Measurements from ENCODE around the gene DDIAS.

The DDIAS gene

DNA sequence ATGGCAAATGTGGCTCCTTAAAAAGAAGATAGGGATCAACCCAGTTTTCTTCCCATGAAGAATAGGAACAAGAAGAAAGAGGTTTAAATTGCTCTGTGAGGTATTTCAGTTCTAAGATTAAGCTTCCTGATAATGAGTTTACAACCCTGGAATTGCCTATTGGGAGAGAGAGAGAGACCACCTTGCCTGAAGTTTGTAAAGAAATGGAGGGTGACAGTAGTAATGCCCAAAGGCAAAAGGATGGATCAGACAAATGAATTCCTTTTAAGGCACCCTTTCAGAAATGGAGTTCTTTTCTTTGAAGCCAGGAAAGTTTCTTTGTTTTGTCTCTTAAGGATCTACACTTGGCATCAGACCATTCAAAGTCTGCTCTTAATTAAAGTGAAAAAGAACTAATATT lies 74.3 kb downstream of the DDIAS start:
- no peak for DNase-seq
- Histone ChIP-seq H3K9ac (ENCODE audit: low read length) (no peak overlapping the region), H4K91ac (ENCODE audit: low read length) (no peak overlapping the region)

DNA sequence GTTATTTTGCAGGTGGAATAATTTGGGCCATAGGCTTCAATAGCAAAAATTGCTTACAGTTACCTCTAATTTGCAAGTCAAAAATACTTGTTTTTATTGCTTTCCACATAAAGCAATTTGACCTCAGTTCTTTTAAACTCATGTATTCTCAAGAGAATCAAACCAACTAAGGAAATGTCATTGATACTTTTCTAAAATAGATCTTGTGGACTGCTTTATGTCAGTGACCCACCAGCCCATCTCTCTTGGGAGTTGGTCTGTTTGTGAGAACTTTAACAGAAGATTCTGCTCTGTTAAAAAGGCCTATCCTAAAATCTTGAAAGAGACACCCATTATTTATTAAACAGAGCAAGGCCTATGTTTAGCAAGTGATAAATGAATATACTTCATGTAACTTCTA lies 75.2 kb downstream of the DDIAS start:
- Histone ChIP-seq H3K36me3 (ENCODE audit: control insufficient read depth in 1 of 2, insufficient read depth in 2 of 2, low read depth in 1 of 2, low read length in 2 of 2) (peaks cover 3 to 10% of the 10 kb centered on the region in 2 experiments), H4K8ac (ENCODE audit: low read length) (no peak overlapping the region), H2BK12ac (ENCODE audit: low read length in 2 of 2) (no peak overlapping the region), H2AK5ac (ENCODE audit: low read length, severe bottlenecking) (no peak overlapping the region), H3K18ac (ENCODE audit: low read depth in 1 of 2, low read length in 2 of 2) (no peak overlapping the region), H3K9me3 (ENCODE audit: control insufficient read depth, low read length) (no peaks in the 10 kb centered on the region), H3K4ac (ENCODE audit: low read depth in 1 of 2, low read length in 2 of 2) (no peak overlapping the region), H3K27me3 (ENCODE audit: control insufficient read depth in 1 of 2, insufficient read depth in 1 of 2, low read length in 2 of 2) (no peaks in the 10 kb centered on the region), H3K27ac (ENCODE audit: low read length, poor library complexity, severe bottlenecking) (no peak overlapping the region), H2BK15ac (ENCODE audit: low read depth, poor library complexity, severe bottlenecking) (no peak overlapping the region), H2BK120ac (ENCODE audit: low read depth, low read length) (no peak overlapping the region), H2BK5ac (ENCODE audit: low read depth, low read length, poor library complexity, severe bottlenecking) (no peak overlapping the region), H3K4me2 (ENCODE audit: low read length, poor library complexity, severe bottlenecking) (no peak overlapping the region), H3K4me3 (ENCODE audit: insufficient read depth in 1 of 2, low read depth in 1 of 2, low read length in 2 of 2) (no peak overlapping the region), H3K23ac (ENCODE audit: low read length in 2 of 2) (no peak overlapping the region), H3K79me1 (replicated peaks; ENCODE audit: low read length, poor library complexity, severe bottlenecking) (no peaks in the 10 kb centered on the region), H4K91ac (ENCODE audit: low read length) (no peak overlapping the region), H3K4me1 (ENCODE audit: control insufficient read depth, insufficient read depth, low read depth, low read length) (no peaks in the 10 kb centered on the region), H2AFZ (ENCODE audit: low read depth, low read length) (no peak overlapping the region), H3K9ac (ENCODE audit: low read length) (no peak overlapping the region), H3K14ac (ENCODE audit: low read length in 2 of 2) (no peak overlapping the region)
- DNase-seq, result no peak

More for the DNA sequence above, 74.3 kb downstream of the DDIAS start:
- H2BK12ac ChIP-seq (ENCODE audit: low read length in 2 of 2), result no peak overlapping the region
- no peak overlapping the region for H3K4me2 ChIP-seq (ENCODE audit: low read length, poor library complexity, severe bottlenecking)
- no peaks in the 10 kb centered on the region for H3K79me1 ChIP-seq (replicated peaks; ENCODE audit: low read length, poor library complexity, severe bottlenecking)
- H3K27ac ChIP-seq (ENCODE audit: low read length, poor library complexity, severe bottlenecking), result no peak overlapping the region
- H2BK120ac ChIP-seq (ENCODE audit: low read depth, low read length), result no peak overlapping the region
- no peaks in the 10 kb centered on the region for H3K9me3 ChIP-seq (ENCODE audit: control insufficient read depth, low read length)
- H2BK15ac ChIP-seq (ENCODE audit: low read depth, poor library complexity, severe bottlenecking), result no peak overlapping the region
- H3K36me3 ChIP-seq (ENCODE audit: control insufficient read depth in 1 of 2, insufficient read depth in 2 of 2, low read depth in 1 of 2, low read length in 2 of 2), result peaks cover 0 to 1% of the 10 kb centered on the region in 2 experiments
- H3K4me3 ChIP-seq (ENCODE audit: insufficient read depth in 1 of 2, low read depth in 1 of 2, low read length in 2 of 2), result no peak overlapping the region
- peaks cover under 1% of the 10 kb centered on the region for H3K4me1 ChIP-seq (ENCODE audit: control insufficient read depth, insufficient read depth, low read depth, low read length)
- no peak overlapping the region for H4K8ac ChIP-seq (ENCODE audit: low read length)
- H3K27me3 ChIP-seq (ENCODE audit: control insufficient read depth in 1 of 2, insufficient read depth in 1 of 2, low read length in 2 of 2), result no peaks in the 10 kb centered on the region
- H2AFZ ChIP-seq (ENCODE audit: low read depth, low read length), result no peak overlapping the region
- H2AK5ac ChIP-seq (ENCODE audit: low read length, severe bottlenecking), result no peak overlapping the region
- no peak overlapping the region for H3K4ac ChIP-seq (ENCODE audit: low read depth in 1 of 2, low read length in 2 of 2)
- no peak overlapping the region for H3K18ac ChIP-seq (ENCODE audit: low read depth in 1 of 2, low read length in 2 of 2)
- no peak overlapping the region for H2BK5ac ChIP-seq (ENCODE audit: low read depth, low read length, poor library complexity, severe bottlenecking)
- no peak overlapping the region for H3K23ac ChIP-seq (ENCODE audit: low read length in 2 of 2)
- no peak overlapping the region for H3K14ac ChIP-seq (ENCODE audit: low read length in 2 of 2)

DNA sequence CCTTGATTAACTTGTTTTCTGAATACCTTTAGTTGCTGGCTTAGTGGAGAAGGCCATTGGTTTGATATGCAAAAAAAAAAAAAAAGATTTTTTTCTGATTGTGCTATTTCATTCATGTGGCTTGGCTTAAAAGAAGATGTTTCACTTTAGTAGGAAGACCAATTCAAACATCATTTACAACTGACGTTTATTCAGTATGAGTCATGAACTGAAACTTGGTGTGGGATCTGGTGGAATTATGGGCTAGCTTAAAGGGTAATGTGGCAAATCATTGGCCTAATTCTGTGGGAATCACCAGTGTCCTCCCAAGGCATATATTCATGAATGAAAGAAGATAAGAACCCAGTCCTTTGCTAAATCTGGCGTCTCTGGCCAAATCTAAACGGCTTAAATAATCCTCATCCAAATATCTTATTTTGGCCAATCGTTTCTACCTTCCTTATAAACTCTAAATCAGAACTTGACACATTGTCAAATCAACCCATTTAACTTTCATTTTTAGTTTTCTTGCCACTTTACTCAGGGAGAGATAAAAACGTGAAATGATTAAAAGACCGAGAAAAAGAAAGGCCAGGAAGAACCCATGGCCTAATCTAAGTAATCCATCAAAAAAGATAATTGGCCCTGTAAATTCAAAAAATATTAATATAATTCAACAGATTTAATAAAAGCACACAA lies 77.0 kb downstream of the DDIAS start:
- 92% methylated on average over 4 of the region's 6 CpGs for WGBS
- H2BK120ac ChIP-seq (ENCODE audit: low read depth, low read length), result no peak overlapping the region
- H3K79me1 ChIP-seq (replicated peaks; ENCODE audit: low read length, poor library complexity, severe bottlenecking), result no peaks in the 10 kb centered on the region
- no peak overlapping the region for H3K14ac ChIP-seq (ENCODE audit: low read length in 2 of 2)
- H2BK12ac ChIP-seq (ENCODE audit: low read length in 2 of 2), result no peak overlapping the region
- DNase-seq, result peak; percentile 72
- H3K18ac ChIP-seq (ENCODE audit: low read depth in 1 of 2, low read length in 2 of 2), result no peak overlapping the region
- no peak overlapping the region for H3K4me3 ChIP-seq (ENCODE audit: insufficient read depth in 1 of 2, low read depth in 1 of 2, low read length in 2 of 2)
- no peak overlapping the region for H3K9ac ChIP-seq (ENCODE audit: low read length)
- H3K4me1 ChIP-seq (ENCODE audit: control insufficient read depth, insufficient read depth, low read depth, low read length), result peaks cover 2% of the 10 kb centered on the region
- no peak overlapping the region for H2BK5ac ChIP-seq (ENCODE audit: low read depth, low read length, poor library complexity, severe bottlenecking)
- H2BK15ac ChIP-seq (ENCODE audit: low read depth, poor library complexity, severe bottlenecking), result no peak overlapping the region
- H3K27me3 ChIP-seq (ENCODE audit: control insufficient read depth in 1 of 2, insufficient read depth in 1 of 2, low read length in 2 of 2), result no peaks in the 10 kb centered on the region
- no peak overlapping the region for H3K4ac ChIP-seq (ENCODE audit: low read depth in 1 of 2, low read length in 2 of 2)
- H3K23ac ChIP-seq (ENCODE audit: low read length in 2 of 2), result no peak overlapping the region
- H4K8ac ChIP-seq (ENCODE audit: low read length), result no peak overlapping the region
- no peak overlapping the region for H3K4me2 ChIP-seq (ENCODE audit: low read length, poor library complexity, severe bottlenecking)
- H3K27ac ChIP-seq (ENCODE audit: low read length, poor library complexity, severe bottlenecking), result no peak overlapping the region
- no peak overlapping the region for H2AK5ac ChIP-seq (ENCODE audit: low read length, severe bottlenecking)
- H2AFZ ChIP-seq (ENCODE audit: low read depth, low read length), result no peak overlapping the region
- H3K9me3 ChIP-seq (ENCODE audit: control insufficient read depth, low read length), result no peaks in the 10 kb centered on the region
- peaks cover 5 to 18% of the 10 kb centered on the region in 2 experiments for H3K36me3 ChIP-seq (ENCODE audit: control insufficient read depth in 1 of 2, insufficient read depth in 2 of 2, low read depth in 1 of 2, low read length in 2 of 2)
- H4K91ac ChIP-seq (ENCODE audit: low read length), result no peak overlapping the region

DNA sequence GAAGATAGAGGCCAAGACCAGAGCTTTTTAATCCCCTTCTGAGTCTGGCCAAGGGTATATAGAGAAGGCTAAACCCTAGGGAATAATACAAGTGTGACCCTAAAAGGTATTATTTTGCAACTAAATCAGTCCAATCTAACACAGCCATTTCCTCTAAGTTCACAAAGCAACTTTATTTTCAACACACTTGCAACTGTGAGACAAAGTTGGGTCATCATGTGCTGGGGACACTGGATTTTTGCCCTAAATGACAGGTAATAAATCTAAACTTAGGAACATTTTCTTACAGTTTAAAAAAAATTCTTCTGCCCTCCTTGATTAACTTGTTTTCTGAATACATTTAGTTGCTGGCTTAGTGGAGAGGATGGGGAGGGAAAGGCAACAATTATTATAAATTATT lies 78.3 kb downstream of the DDIAS start:
- Histone ChIP-seq H3K4me2 (ENCODE audit: low read length, poor library complexity, severe bottlenecking) (no peak overlapping the region), H3K36me3 (ENCODE audit: control insufficient read depth in 1 of 2, insufficient read depth in 2 of 2, low read depth in 1 of 2, low read length in 2 of 2) (peaks cover 5 to 30% of the 10 kb centered on the region in 2 experiments), H2AFZ (ENCODE audit: low read depth, low read length) (no peak overlapping the region), H3K79me1 (replicated peaks; ENCODE audit: low read length, poor library complexity, severe bottlenecking) (no peaks in the 10 kb centered on the region), H3K9ac (ENCODE audit: low read length) (peak overlapping the region; percentile 50), H3K18ac (ENCODE audit: low read depth in 1 of 2, low read length in 2 of 2) (no peak overlapping the region), H2AK5ac (ENCODE audit: low read length, severe bottlenecking) (peak overlapping the region; percentile 61), H4K8ac (ENCODE audit: low read length) (no peak overlapping the region), H2BK120ac (ENCODE audit: low read depth, low read length) (no peak overlapping the region), H2BK15ac (ENCODE audit: low read depth, poor library complexity, severe bottlenecking) (no peak overlapping the region), H3K4me1 (ENCODE audit: control insufficient read depth, insufficient read depth, low read depth, low read length) (peaks cover 2% of the 10 kb centered on the region), H3K23ac (ENCODE audit: low read length in 2 of 2) (no peak overlapping the region), H2BK5ac (ENCODE audit: low read depth, low read length, poor library complexity, severe bottlenecking) (no peak overlapping the region), H4K91ac (ENCODE audit: low read length) (no peak overlapping the region), H3K4me3 (ENCODE audit: insufficient read depth in 1 of 2, low read depth in 1 of 2, low read length in 2 of 2) (no peak overlapping the region), H3K27ac (ENCODE audit: low read length, poor library complexity, severe bottlenecking) (peak overlapping the region; percentile 84), H3K14ac (ENCODE audit: low read length in 2 of 2) (no peak overlapping the region), H3K9me3 (ENCODE audit: control insufficient read depth, low read length) (no peaks in the 10 kb centered on the region), H3K27me3 (ENCODE audit: control insufficient read depth in 1 of 2, insufficient read depth in 1 of 2, low read length in 2 of 2) (no peaks in the 10 kb centered on the region), H3K4ac (ENCODE audit: low read depth in 1 of 2, low read length in 2 of 2) (no peak overlapping the region), H2BK12ac (ENCODE audit: low read length in 2 of 2) (no peak overlapping the region)
- no peak for DNase-seq

Measured in mesenchymal stem cell (in vitro differentiated cells and primary cell).